HG03095 (cell line): Measurements from ENCODE around the gene ATP5IF1.
A peak's percentile ranks its signal among the peaks of the same experiment; 100 is the strongest.

Experiments used
- ATAC-seq: cut with Tn5 transposase; IDR thresholded peaks from one replicate; pipeline ENCODE4 v1.9.1; 2021; ENCODE audit warnings: moderate library complexity; ENCODE audit not compliant: unreplicated experiment

The ATP5IF1 gene

DNA sequence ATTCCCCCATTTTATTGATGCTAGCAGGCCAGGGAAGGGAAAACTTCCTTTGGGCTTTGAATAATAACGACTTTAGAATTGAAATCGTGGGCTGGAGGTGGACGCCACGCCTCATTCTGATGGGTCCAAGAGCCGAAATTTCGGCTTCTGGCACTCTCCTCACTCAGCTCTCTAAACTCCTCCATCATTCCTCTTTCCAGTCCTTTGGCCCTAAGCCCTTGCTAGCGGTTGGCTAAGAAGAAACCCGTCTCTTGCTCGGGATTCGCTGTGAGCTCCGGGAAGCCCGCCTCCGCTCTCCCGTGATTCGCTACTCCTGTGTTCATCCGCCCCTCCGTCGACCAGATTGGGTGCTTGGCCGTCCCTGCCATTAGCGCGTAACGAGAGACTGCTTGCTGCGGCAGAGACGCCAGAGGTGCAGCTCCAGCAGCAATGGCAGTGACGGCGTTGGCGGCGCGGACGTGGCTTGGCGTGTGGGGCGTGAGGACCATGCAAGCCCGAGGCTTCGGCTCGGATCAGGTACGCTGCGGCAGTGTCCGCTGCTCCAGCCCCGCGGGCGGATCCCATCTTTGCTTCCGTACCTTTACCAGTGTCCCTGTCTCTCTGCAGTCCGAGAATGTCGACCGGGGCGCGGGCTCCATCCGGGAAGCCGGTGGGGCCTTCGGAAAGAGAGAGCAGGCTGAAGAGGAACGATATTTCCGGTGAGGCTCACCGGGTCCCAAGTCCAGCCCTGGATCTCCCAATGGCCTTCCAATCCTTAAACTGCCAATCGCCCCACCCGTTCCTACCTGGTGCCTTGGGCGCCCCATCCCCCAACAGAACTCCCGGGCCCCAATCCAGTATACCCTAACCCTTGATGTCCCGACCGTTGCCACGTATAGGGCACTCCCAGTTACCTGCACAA, at the start of gene ATP5IF1:
ATP5IF1 (plus strand) TSS at position 370 of the 901 bp plus-strand sequence; CDS start at position 430, 60 bp downstream.
- ATAC-seq: peak; percentile 84

DNA sequence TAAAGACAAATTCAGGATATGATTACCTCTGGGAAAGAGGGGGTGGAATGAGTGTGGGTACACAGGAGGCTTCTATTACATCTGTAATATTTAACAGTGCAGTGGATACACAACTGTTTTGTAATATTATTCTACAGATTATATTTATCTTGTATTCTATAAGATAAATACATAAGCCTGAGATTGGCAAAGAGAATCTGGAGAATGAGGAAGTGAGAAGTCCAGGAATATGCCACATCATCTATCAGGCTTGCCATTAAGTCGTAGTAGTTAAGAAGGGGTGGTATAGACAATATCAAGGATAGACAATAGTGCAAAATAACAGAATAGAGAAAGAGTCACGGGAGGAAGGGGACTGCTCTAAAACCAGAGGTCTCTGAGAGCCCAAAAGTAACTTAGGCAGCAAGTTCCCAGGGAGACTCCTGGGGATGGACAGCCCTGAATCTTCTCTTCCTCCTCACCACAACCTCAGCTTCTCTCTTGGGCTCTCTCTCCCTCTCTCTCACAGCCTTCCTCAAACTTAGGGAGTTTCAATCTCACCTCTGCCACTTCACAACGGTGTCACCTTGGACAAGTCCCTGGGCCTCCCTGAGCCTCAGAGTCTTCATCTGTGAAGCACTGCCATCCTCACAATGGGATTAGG, 45.5 kb upstream of the ATP5IF1 start:
- ATAC-seq: no peak

DNA sequence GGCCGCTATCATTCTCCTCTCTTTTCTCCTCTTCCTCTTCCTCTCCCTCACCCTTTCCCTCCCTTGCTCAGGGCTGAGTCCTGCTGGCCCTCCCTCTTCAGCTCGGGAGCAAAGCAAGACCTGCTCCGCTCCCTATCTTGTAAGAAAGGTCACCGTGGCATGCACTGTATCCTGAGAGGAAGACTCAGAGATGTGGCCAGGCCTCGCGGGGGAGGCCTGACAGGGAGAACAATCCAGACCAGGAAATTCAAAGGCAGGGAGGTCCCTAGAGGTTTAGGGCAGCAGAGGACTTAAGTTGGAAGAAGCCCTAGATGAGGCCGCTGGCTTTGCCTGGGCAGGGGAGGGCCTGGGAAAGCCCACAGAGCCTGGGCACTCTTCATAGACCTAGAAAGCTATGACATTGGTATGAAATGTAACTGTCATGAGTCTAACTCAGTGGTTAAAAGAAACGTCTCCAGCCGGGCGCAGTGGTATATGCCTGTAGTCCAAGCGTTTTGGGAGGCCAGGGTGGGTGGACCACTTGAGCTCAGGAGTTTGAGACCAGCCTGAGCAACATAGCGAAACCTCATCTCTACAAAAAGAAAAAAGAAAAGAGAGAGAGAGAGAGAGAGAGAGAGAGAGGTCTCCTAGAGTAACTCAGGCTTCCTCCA, 44.8 kb upstream of the ATP5IF1 start:
- no peak for ATAC-seq

DNA sequence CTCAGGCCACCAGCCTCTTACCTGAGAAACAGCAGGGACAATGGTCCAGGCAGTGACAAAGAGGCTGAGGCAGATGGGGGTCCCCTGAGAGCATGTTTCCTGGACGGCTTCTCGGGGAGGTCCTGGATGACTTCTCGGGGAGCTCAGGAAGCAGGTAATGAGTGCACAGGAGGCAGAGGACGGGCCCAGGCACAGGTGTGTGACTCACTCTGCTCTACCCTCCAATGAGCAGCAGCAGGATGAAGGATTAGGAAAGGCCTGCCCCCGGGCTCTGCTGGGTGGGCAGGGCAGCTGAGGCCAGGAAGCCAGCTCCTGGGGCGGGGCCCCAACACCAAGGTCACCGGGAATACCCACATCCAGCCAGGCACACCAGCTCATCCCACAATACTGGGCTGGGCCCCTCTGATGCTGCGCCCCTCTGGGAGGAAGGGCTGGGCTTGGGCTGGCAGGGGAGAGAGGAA, 42.2 kb upstream of the ATP5IF1 start:
- no peak for ATAC-seq

DNA sequence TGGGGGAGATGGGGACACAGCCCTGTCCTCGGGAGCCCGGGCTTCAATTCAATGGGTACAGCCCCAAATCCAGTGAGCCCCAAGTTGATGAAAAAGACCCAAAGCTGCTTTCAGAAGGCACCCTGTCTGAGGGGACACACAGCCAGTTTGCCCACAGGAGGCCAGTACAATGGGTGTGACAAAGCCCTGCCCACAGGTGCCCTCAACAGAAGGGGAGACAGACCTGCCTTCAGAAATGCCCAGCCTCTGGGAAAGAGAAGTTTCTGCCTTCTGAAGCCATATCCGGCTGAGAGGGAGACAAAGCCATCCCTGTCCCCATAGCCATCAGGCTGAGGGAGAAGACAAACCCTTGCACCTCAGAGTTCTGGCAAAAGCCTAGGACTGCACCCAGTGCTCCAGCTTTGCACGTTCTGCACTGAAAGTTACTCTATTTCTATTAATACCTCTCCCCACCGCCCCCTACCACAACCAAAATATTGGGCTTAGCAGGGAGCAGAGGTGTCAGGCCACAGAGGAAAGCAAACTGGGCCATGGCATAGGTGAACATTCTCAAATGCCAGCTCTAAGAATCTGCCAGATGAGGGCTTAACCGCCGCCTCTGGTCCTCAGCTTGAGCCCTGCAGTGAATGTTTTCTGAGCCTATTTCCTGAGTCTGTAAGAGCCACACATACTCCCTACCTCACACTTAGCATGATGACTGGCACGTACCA, 41.4 kb upstream of the ATP5IF1 start:
- ATAC-seq: no peak

DNA sequence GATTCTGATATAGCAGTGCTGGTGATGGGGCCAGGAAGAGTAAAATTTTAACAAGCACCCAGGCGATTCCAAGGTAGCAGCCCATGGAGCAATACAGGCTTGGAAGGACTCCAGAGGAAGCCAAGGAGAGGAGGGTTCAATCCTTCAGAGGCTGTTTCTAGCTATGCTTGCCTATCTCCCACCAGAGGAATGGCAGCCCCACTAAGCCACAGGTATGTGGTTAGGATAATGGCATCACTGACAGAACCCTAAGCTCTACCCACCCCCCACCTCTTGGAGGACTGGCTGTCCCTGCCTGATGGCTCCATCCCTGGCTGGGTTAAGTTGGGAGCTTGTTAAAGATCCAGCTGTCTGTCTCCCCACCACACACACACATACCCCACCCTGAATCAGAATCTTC, 40.1 kb upstream of the ATP5IF1 start:
- ATAC-seq: no peak

DNA sequence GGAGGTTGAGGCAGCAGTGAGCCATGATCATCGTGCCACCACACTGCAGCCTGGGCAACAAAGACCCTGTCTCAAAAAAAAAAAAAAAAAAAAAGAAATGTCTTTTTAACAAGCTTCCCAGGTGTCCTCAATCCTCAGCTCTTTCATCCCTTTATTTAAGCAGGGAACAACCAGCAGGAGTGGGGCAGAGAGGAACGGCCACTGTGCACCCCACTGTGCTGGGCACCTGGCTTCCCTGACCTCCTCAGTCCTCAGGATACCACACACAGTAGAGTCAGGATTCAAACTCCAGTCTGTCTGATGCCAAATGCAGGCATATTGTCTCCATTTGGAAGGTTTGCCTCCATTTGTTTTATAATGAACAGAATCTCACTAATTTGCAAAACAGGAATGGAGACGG, 39.6 kb upstream of the ATP5IF1 start:
- ATAC-seq: no peak

DNA sequence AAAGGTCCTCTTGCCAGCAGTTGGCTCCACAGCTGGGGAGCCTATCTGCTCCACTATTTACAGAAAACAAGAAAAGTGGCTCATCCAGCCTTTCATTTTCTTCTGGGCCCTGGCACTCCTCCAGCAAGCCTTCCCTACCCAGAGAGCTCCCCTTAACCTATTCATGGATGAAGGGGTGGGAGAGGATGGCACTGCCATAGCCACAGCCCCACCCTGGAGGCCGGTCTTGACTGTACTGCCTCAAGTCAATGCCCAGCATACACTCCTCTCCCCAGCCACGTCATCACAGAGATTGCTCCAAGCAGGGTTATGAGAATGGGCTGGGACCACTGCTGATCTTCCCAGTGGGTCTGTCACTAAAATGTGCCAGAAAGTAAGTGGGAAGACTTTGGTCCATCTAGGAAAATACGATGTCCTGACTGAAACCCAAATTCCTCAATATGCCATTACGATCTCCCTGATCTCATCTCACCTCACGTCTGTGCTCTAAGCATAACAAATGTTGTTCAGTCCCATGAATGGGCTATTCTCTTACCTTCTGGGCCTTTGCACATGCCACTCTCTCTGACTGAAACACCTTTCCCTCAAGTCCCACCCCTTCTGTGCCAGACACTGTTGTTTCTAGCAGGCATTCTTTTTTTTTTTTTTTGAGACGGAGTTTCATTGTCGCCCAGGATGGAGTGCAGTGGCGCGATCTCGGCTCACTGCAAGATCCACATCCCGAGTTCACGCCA, 38.1 kb upstream of the ATP5IF1 start:
- ATAC-seq: no peak

DNA sequence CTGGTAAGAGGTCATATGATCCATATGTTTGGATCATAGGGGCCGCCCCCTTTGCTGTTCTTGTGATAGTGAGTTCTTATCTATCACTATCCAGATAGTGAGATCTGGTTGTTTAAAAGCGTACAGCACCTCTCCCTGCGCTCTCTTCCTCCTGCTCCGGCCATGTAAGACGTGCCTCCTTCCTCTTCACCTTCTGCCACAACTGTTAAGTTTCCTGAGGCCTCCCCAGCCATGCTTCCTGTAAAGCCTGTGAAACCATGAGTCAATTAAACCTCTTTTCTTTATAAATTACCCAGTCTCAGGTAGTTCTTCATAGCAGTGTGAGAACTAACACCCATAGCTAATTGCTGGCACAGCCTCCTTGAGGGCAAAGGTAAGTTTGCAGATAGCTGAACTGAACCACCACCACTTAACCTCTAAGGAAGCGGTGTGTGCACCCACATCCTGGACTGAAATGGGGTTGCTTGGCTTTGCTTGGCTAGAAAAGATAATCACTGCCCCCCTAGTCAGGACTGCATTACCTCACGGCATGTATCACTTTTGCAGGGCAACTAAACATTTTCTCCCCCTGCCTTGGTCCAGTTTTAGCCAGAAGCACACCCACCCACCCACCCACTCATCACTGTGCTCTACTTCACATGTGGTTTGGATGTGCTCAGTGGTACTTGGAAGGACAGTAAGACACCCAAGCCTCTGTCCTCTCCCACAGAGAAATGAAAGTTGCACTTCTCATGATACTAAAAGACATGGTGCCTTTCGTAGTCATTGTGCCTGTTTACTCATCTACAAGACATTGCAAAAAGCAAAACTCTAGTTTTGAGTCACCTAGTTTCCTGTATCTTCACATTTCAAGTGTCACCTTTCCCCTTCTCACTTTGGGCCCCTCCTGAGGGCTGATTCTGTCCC, 36.3 kb upstream of the ATP5IF1 start:
- peak; percentile 81 for ATAC-seq

DNA sequence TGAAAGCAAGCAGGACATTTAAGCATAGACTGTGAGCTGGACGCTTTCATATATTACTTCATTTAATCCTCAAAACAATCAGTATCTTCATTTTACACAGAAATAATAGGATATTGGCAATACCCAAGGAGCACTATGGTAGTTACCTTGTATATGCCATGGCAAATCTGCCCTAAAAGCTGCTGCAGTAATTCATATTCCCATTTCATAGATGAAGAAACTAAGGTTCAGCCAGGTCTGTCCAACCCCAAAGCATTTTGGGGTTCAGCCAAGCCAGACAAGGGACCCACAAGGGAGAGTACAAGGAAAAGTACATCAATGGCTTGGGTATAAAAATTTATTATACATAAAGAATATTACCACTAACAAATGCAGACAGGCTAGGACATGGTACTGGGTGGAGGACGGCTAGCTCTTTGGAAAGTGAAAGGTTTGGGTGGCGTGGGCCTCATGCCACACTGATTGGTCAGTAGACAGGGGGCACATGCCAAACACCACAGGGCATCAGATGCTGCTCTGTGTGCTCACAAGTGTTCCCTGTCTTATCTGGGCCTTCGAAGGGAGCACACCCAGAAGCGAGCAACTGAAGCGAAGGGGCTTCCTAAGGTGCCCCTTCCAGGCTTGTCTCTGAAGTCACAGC, 35.6 kb upstream of the ATP5IF1 start:
- no peak for ATAC-seq

DNA sequence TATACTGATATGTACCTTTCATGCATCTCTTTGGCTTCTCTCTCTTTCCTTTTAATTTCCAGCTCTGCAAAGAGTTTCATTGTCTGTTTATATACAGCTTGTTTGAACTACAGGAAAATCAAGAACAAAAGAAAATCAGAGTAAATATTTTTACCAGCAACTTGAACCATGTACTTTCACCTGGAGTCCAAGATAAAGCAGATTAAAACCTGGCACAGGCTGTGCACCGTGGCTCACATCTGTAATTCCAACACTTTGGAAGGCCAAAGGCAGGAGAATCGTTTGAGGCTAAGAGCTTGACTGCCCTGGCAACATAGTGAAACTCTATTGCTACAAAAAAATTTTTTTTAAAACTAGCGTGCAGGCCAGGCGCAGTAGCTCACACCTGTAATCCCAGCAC, 30.7 kb upstream of the ATP5IF1 start:
- no peak for ATAC-seq

DNA sequence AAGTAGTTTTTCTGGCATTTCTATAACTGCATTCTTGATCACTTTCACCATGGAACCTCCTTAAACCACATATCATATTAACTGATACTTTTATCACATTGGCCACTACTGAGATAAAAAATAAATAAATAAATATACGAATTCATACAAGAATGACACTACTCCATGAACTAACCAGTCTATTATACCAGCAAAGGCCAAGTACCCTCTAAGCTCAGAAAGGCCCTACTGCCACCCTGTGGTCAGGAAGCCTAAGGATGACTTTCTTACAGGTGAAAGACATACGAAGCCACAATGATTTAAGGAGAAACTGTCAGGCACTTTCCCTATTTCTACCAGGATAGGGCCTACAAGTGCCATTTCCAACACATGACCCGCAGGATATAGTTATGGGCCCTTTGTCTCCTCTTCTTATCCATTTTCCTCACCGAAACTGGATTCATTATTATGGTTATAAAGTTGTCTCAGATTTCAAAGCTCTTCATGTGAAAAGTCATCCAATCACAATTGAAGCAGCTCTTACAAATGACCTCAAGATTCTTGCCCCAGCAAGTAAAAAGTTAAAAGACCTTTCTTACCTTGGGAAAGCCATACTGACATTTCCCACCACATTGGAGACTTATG, 27.0 kb upstream of the ATP5IF1 start:
- ATAC-seq: peak; percentile 59

DNA sequence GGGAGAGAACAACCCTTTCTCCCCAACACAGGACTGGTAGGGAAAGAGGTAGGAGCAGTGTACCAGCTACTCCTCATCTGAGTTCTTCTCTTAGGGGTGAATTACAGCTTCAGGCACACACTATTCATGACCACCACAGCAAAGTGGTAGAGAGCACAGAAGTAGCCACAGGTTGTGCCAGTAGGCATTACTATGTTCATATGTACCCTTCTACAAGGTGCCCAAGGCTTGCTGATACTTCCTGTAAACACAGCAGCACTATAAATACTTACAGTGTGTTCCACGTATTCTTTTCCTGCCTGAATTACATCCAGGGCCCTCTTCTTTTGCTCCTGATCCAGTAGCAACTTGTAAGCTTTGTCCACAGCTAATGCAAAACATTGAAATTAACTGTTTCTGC, 26.2 kb upstream of the ATP5IF1 start:
- no peak for ATAC-seq

DNA sequence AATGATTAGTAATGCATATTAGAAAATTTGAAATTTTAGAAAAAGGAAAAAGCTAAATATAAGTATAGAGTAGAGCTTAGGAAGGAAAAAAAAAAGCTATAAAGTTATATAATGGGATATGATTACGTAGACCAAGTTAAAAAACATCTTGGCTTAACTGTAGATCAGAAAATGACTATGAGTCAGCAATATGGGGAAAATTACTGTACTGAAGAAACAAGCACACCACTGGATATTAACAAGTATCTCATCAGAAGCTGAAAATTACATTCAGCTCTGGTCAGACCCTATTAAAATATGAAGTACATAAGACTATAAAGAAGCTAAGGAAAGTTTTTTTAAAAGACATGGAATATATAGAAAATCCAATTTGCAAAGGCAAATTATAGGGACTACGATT, 22.6 kb upstream of the ATP5IF1 start:
- ATAC-seq: no peak

DNA sequence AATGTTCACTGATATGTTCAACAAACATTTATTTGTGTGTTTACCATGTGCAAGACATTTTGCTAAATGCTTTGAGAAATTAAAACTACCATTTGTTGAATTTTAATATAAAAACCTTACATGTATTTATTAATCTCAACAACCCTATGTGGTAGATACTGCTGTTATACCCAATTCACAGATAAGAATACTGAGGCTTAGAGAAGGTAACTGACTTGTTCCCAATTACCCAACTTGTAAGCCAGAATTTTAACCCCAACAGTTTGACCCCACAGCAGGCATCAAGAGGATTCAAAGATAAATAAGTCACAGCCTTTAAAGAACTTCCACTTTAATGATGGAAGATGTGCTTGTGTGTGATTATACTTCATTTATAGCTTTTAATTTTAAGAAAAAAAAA, 6.8 kb upstream of the ATP5IF1 start:
- ATAC-seq: no peak

DNA sequence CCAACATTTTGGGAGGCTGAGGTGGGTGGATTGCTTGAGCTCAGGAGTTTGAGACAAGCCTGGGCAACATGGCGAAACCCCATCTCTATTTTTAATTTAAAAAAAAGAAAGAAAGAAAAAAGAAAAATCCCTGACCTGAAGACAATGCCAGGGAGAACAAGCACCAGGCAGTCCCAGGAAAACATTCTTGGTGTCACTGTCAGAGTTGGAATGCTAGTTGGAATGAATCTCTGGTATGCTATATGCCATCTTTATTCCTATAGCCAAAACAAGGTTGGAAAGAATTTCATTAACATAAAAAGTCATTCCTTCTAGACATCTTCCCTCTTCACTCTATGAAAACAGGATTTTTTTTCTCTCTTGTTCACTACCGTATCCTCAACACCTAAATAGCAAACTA, 5.9 kb upstream of the ATP5IF1 start:
- ATAC-seq: no peak

DNA sequence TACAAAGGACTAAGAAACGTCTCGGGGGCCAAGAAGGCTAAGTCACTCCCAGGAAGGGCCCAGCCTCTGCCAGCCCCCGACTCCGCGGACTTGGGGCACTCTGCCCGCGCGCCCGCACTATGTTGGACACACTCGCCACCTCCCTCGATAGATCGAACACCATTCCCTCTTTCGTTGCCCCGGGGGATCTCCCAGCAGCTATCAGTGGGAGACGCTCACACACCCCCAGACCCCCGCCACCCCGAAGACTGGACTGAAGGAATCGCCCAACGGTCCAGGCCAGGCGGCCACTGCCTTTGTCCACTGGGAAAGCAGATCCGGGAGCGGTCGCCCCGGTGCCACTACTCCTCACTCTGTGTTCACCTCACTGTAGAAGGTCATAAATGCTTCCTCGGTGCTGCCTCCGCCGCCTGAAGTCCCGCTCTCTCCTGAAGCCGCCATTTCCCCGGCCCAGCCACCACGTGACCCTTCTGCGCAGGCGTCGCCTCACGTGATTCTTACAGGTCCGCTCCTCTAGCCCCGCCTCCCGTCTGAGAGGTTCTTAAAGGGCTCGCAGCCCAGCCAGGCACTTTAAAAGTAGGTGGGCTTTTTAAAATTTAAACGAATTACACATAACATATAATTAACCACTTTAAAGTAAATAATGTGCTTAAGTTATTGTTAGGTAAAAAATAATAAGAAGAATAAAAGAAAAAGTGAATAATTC, 3.2 kb upstream of the ATP5IF1 start, which contains the start of gene DNAJC8:
DNAJC8 (minus strand) TSS at position 472 of the 706 bp plus-strand sequence; CDS start at position 441, 31 bp downstream.
- peak; percentile 44 for ATAC-seq

DNA sequence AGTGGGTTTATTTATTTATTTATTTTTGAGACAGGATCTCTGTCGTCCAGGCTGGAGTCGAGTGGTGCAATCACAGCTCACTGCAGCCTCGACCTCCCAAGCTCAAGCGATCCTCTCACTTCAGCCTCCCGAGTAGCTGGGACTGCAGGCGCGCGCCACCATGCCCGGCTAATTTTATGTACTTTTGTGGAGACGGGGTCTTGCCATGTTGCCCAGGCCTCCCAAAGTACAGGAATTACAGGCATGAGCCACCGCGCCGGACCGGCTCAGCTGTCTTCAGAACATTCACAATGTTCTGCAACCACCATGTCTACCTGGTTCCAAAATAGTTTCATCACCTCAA, 2.7 kb upstream of the ATP5IF1 start:
- no peak for ATAC-seq
